GM23338 (cell line): ENCODE data around the gene TRIM32. TPM values are rescaled to one million over a fixed set of nuclear protein-coding genes. Genes with fewer than 3 reads are reported as not detected.

Experiments
- ATAC-seq: fragments of 200-7000 bp; cut with Tn5 transposase; 3 replicates; pipeline ENCODE4 v1.9.1; 2020
- DNase-seq: peaks from one replicate; pipeline ENCODE4 v3.0.0-alpha.2; 2015; ENCODE audit warnings: low spot score
- H2AFZ ChIP-seq: fragments of 200-600 bp; sonication (generic); 2 replicates; pipeline ENCODE4 v1.8.0; 2016; ENCODE audit warnings: antibody characterized with exemption, mild to moderate bottlenecking, moderate library complexity
- H3F3A ChIP-seq: fragments of 200-600 bp; sonication (generic); replicated peaks from 2 replicates; pipeline ENCODE4 v1.8.0; 2017; ENCODE audit warnings: antibody characterized with exemption, mixed run types, low read depth
- H3K27ac ChIP-seq: fragments of 200-600 bp; sonication (generic); 2 replicates; pipeline ENCODE4 v1.6.1; 2016; ENCODE audit warnings: low read depth
- H3K27me3 ChIP-seq: fragments of 200-600 bp; sonication (generic); 2 replicates; pipeline ENCODE4 v1.8.0; 2016; ENCODE audit warnings: mild to moderate bottlenecking, mixed run types, moderate library complexity; ENCODE audit not compliant: insufficient read depth
- H3K36me3 ChIP-seq: fragments of 200-600 bp; sonication (generic); 2 replicates; pipeline ENCODE4 v1.8.0; 2016; ENCODE audit warnings: mild to moderate bottlenecking; ENCODE audit not compliant: insufficient read depth
- H3K4me1 ChIP-seq: fragments of 200-600 bp; sonication (generic); 2 replicates; pipeline ENCODE4 v1.8.0; 2016; ENCODE audit warnings: mild to moderate bottlenecking, moderate library complexity; ENCODE audit not compliant: insufficient read depth
- H3K4me2 ChIP-seq: fragments of 200-600 bp; sonication (generic); 2 replicates; pipeline ENCODE4 v1.7.1; 2017; ENCODE audit warnings: mixed run types
- H3K4me3 ChIP-seq: fragments of 200-600 bp; sonication (generic); 2 replicates; pipeline ENCODE4 v1.6.1; 2016; ENCODE audit warnings: mixed run types
- H3K79me2 ChIP-seq: fragments of 200-600 bp; sonication (generic); replicated peaks from 2 replicates; pipeline ENCODE4 v1.8.0; 2017; ENCODE audit warnings: mild to moderate bottlenecking; ENCODE audit not compliant: insufficient read depth
- H3K9me2 ChIP-seq: fragments of 200-600 bp; sonication (generic); 2 replicates; pipeline ENCODE4 v1.8.0; 2017; ENCODE audit not compliant: insufficient read depth
- H4K20me1 ChIP-seq: fragments of 200-600 bp; sonication (generic); replicated peaks from 2 replicates; pipeline ENCODE4 v1.8.0; 2017; ENCODE audit warnings: mild to moderate bottlenecking; ENCODE audit not compliant: insufficient read depth
- H3K27ac Mint-ChIP-seq: 2 replicates; pipeline ENCODE4 v1.8.0; 2020; ENCODE audit warnings: inconsistent platforms, mild to moderate bottlenecking, moderate library complexity, mixed read lengths
- H3K27me3 Mint-ChIP-seq: 3 replicates; pipeline ENCODE4 v1.8.0; 2022; ENCODE audit warnings: low read depth, mild to moderate bottlenecking, moderate library complexity, mixed read lengths, inconsistent platforms; ENCODE audit not compliant: insufficient read depth, poor library complexity
- H3K36me3 Mint-ChIP-seq: 3 replicates; pipeline ENCODE4 v1.8.0; 2021; ENCODE audit warnings: low read depth, mild to moderate bottlenecking, inconsistent platforms, moderate library complexity, mixed read lengths
- H3K4me1 Mint-ChIP-seq: 3 replicates; pipeline ENCODE4 v1.8.0; 2020; ENCODE audit warnings: mild to moderate bottlenecking, inconsistent platforms, mixed read lengths
- H3K4me3 Mint-ChIP-seq: 3 replicates; pipeline ENCODE4 v1.8.0; 2021; ENCODE audit warnings: moderate library complexity, mild to moderate bottlenecking, inconsistent platforms, mixed read lengths
- H3K9me3 Mint-ChIP-seq: 3 replicates; pipeline ENCODE4 v1.8.0; 2020; ENCODE audit warnings: moderate library complexity, mild to moderate bottlenecking, inconsistent platforms, mixed read lengths
- CREB1 ChIP-seq: fragments of 250-450 bp; sonication (Bioruptor Pico); IDR thresholded peaks from 2 replicates; pipeline ENCODE4 v1.5.0; 2020; ENCODE audit warnings: low read depth, mild to moderate bottlenecking, moderate library complexity
- EZH2 ChIP-seq: fragments of 200-600 bp; sonication (generic); IDR thresholded peaks from one replicate; pipeline ENCODE4 v1.8.0; 2017; ENCODE audit warnings: antibody characterized with exemption, mild to moderate bottlenecking, low read depth; ENCODE audit not compliant: unreplicated experiment
- EZH2phosphoT487 ChIP-seq: fragments of 200-600 bp; sonication (generic); IDR thresholded peaks from one replicate; pipeline ENCODE4 v1.8.1; 2018; ENCODE audit warnings: antibody characterized with exemption; ENCODE audit not compliant: unreplicated experiment
- JUNB ChIP-seq: IDR thresholded peaks from one replicate; pipeline ENCODE4 v1.6.1; 2016; ENCODE audit warnings: antibody characterized with exemption; ENCODE audit not compliant: unreplicated experiment
- NANOG ChIP-seq: IDR thresholded peaks from 2 replicates; pipeline ENCODE4 v1.6.1; 2016; ENCODE audit warnings: antibody characterized with exemption, borderline replicate concordance
- POLR2AphosphoS5 ChIP-seq: IDR thresholded peaks from 2 replicates; pipeline ENCODE4 v1.6.1; 2016; ENCODE audit warnings: antibody characterized with exemption, low read depth
- STAT1 ChIP-seq: IDR thresholded peaks from one replicate; pipeline ENCODE4 v1.6.1; 2016; ENCODE audit warnings: antibody characterized with exemption; ENCODE audit not compliant: unreplicated experiment
- ZNF114 ChIP-seq: fragments of 250-450 bp; sonication (Bioruptor Pico); IDR thresholded peaks from 2 replicates; pipeline ENCODE4 v1.5.0; 2020; ENCODE audit warnings: mild to moderate bottlenecking, moderate library complexity
- ZNF331 ChIP-seq: fragments of 250-450 bp; sonication (Bioruptor Pico); IDR thresholded peaks from 2 replicates; pipeline ENCODE4 v1.5.0; 2020; ENCODE audit warnings: low read depth, mild to moderate bottlenecking, moderate library complexity
- polyA plus RNA-seq: library from polyadenylated mRNA; unstranded; fragments of >200 nt; fragmentation: Nextera tagmentation; extraction: Ambion mirVana; gene quantifications from 2 replicates; pipeline ENCODE4 v1.2.1, GENCODE V29; 2016
- total RNA-seq: library from RNA; depleted of rRNA; stranded (reverse); fragments of >200 nt; shearing (Covaris generic); gene quantifications from 2 replicates; pipeline ENCODE4 v1.2.3, GENCODE V29; 2014
- TF ChIP-seq, protein P1 (sequence below): IDR thresholded peaks from one replicate; pipeline ENCODE4 v1.6.1; 2018; ENCODE audit warnings: antibody characterized with exemption; ENCODE audit not compliant: unreplicated experiment
- TF ChIP-seq, protein P2 (sequence below), 2 experiments: fragments of 200-600 bp in 1 of 2; sonication (generic) in 1 of 2; conservative IDR thresholded peaks; 2 replicates each; pipeline versions ENCODE4 v1.5.1 to v1.6.1; 2016 to 2017; ENCODE audit warnings: antibody characterized with exemption in 2 of 2, low read depth in 2 of 2, mild to moderate bottlenecking in 2 of 2, moderate library complexity in 1 of 2
- TF ChIP-seq, protein P3 (sequence below): fragments of 250-450 bp; sonication (Bioruptor Pico); IDR thresholded peaks from 2 replicates; pipeline ENCODE4 v1.5.0; 2020; ENCODE audit warnings: mild to moderate bottlenecking, moderate library complexity
- TF ChIP-seq, protein P4 (sequence below): IDR thresholded peaks from 2 replicates; pipeline ENCODE4 v1.6.1; 2016; ENCODE audit warnings: antibody characterized with exemption

TRIM32 gene
- total and polyA plus RNA-seq, 2 experiments from 2014 or later = 6.7 to 16.3 TPM

DNA sequence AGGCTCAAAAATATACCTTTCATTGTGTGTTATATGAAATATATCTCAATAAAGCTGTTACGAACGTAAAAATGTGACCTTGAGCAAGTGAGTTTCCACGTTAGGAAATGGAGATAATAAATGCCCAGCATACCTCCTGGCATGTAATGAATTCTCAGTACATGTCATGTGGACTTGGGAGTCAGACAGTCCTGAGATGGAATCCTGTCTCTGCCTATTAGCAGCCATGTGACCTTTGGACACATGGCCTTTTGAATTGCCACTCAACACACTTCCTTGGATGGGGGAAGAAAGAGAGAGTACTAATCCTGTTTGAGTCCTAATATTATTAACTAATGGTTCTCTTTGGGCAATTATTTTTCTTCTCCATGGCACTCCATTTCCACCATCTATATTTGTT, 25.7 kb downstream of the TRIM32 start:
- H4K20me1 ChIP-seq = 0 out of 2 replicates have a peak, but pooled peaks cover 8% of the 10 kb centered on the region
- H3K27me3 ChIP-seq = no peaks in the 10 kb centered on the region
- Mint-ChIP-seq H3K9me3 (no peaks in the 10 kb centered on the region), H3K36me3 (no peaks in the 10 kb centered on the region), H3K4me3 (no peak overlapping the region), H3K27ac (no peak overlapping the region), H3K27me3 (no peaks in the 10 kb centered on the region), H3K4me1 (peaks cover 16% of the 10 kb centered on the region)
- H3K4me2 ChIP-seq = no peak overlapping the region
- TF ChIP-seq ZNF331 (CRISPR knock-in tag) (no peak), STAT1 (no peak), EZH2phosphoT487 (no peak), CREB1 (CRISPR knock-in tag) (no peak), NANOG (no peak), ZNF114 (CRISPR knock-in tag) (no peak), JUNB (no peak), EZH2 (no peak), POLR2AphosphoS5 (no peak)
- TF ChIP-seq, protein P1, sequence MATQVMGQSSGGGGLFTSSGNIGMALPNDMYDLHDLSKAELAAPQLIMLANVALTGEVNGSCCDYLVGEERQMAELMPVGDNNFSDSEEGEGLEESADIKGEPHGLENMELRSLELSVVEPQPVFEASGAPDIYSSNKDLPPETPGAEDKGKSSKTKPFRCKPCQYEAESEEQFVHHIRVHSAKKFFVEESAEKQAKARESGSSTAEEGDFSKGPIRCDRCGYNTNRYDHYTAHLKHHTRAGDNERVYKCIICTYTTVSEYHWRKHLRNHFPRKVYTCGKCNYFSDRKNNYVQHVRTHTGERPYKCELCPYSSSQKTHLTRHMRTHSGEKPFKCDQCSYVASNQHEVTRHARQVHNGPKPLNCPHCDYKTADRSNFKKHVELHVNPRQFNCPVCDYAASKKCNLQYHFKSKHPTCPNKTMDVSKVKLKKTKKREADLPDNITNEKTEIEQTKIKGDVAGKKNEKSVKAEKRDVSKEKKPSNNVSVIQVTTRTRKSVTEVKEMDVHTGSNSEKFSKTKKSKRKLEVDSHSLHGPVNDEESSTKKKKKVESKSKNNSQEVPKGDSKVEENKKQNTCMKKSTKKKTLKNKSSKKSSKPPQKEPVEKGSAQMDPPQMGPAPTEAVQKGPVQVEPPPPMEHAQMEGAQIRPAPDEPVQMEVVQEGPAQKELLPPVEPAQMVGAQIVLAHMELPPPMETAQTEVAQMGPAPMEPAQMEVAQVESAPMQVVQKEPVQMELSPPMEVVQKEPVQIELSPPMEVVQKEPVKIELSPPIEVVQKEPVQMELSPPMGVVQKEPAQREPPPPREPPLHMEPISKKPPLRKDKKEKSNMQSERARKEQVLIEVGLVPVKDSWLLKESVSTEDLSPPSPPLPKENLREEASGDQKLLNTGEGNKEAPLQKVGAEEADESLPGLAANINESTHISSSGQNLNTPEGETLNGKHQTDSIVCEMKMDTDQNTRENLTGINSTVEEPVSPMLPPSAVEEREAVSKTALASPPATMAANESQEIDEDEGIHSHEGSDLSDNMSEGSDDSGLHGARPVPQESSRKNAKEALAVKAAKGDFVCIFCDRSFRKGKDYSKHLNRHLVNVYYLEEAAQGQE = no peak
- TF ChIP-seq, protein P2, sequence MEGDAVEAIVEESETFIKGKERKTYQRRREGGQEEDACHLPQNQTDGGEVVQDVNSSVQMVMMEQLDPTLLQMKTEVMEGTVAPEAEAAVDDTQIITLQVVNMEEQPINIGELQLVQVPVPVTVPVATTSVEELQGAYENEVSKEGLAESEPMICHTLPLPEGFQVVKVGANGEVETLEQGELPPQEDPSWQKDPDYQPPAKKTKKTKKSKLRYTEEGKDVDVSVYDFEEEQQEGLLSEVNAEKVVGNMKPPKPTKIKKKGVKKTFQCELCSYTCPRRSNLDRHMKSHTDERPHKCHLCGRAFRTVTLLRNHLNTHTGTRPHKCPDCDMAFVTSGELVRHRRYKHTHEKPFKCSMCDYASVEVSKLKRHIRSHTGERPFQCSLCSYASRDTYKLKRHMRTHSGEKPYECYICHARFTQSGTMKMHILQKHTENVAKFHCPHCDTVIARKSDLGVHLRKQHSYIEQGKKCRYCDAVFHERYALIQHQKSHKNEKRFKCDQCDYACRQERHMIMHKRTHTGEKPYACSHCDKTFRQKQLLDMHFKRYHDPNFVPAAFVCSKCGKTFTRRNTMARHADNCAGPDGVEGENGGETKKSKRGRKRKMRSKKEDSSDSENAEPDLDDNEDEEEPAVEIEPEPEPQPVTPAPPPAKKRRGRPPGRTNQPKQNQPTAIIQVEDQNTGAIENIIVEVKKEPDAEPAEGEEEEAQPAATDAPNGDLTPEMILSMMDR (conservative IDR thresholded peaks at IDR 0.05; ENCODE audit: low read depth in 2 of 2) = no peak
- TF ChIP-seq, protein P3, sequence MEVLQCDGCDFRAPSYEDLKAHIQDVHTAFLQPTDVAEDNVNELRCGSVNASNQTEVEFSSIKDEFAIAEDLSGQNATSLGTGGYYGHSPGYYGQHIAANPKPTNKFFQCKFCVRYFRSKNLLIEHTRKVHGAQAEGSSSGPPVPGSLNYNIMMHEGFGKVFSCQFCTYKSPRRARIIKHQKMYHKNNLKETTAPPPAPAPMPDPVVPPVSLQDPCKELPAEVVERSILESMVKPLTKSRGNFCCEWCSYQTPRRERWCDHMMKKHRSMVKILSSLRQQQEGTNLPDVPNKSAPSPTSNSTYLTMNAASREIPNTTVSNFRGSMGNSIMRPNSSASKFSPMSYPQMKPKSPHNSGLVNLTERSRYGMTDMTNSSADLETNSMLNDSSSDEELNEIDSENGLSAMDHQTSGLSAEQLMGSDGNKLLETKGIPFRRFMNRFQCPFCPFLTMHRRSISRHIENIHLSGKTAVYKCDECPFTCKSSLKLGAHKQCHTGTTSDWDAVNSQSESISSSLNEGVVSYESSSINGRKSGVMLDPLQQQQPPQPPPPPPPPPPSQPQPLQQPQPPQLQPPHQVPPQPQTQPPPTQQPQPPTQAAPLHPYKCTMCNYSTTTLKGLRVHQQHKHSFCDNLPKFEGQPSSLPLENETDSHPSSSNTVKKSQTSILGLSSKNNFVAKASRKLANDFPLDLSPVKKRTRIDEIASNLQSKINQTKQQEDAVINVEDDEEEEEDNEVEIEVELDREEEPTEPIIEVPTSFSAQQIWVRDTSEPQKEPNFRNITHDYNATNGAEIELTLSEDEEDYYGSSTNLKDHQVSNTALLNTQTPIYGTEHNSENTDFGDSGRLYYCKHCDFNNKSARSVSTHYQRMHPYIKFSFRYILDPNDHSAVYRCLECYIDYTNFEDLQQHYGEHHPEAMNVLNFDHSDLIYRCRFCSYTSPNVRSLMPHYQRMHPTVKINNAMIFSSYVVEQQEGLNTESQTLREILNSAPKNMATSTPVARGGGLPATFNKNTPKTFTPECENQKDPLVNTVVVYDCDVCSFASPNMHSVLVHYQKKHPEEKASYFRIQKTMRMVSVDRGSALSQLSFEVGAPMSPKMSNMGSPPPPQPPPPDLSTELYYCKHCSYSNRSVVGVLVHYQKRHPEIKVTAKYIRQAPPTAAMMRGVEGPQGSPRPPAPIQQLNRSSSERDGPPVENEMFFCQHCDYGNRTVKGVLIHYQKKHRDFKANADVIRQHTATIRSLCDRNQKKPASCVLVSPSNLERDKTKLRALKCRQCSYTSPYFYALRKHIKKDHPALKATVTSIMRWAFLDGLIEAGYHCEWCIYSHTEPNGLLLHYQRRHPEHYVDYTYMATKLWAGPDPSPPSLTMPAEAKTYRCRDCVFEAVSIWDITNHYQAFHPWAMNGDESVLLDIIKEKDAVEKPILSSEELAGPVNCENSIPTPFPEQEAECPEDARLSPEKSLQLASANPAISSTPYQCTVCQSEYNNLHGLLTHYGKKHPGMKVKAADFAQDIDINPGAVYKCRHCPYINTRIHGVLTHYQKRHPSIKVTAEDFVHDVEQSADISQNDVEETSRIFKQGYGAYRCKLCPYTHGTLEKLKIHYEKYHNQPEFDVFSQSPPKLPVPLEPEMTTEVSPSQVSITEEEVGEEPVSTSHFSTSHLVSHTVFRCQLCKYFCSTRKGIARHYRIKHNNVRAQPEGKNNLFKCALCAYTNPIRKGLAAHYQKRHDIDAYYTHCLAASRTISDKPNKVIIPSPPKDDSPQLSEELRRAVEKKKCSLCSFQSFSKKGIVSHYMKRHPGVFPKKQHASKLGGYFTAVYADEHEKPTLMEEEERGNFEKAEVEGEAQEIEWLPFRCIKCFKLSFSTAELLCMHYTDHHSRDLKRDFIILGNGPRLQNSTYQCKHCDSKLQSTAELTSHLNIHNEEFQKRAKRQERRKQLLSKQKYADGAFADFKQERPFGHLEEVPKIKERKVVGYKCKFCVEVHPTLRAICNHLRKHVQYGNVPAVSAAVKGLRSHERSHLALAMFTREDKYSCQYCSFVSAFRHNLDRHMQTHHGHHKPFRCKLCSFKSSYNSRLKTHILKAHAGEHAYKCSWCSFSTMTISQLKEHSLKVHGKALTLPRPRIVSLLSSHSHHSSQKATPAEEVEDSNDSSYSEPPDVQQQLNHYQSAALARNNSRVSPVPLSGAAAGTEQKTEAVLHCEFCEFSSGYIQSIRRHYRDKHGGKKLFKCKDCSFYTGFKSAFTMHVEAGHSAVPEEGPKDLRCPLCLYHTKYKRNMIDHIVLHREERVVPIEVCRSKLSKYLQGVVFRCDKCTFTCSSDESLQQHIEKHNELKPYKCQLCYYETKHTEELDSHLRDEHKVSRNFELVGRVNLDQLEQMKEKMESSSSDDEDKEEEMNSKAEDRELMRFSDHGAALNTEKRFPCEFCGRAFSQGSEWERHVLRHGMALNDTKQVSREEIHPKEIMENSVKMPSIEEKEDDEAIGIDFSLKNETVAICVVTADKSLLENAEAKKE (CRISPR knock-in tag) = no peak
- TF ChIP-seq, protein P4, sequence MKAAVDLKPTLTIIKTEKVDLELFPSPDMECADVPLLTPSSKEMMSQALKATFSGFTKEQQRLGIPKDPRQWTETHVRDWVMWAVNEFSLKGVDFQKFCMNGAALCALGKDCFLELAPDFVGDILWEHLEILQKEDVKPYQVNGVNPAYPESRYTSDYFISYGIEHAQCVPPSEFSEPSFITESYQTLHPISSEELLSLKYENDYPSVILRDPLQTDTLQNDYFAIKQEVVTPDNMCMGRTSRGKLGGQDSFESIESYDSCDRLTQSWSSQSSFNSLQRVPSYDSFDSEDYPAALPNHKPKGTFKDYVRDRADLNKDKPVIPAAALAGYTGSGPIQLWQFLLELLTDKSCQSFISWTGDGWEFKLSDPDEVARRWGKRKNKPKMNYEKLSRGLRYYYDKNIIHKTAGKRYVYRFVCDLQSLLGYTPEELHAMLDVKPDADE = no peak
- no peak overlapping the region for H3K4me3 ChIP-seq
- no peaks in the 10 kb centered on the region for H3K36me3 ChIP-seq
- no peaks in the 10 kb centered on the region for H3F3A ChIP-seq
- H3K79me2 ChIP-seq = no peaks in the 10 kb centered on the region
- DNase-seq (no peak), ATAC-seq (no peak)
- peaks cover 10% of the 10 kb centered on the region for H3K4me1 ChIP-seq
- no peak overlapping the region for H3K27ac ChIP-seq
- no peak overlapping the region for H2AFZ ChIP-seq
- H3K9me2 ChIP-seq = no peaks in the 10 kb centered on the region
